ENCODE results near the gene RTN4.

RTN4 gene

GRCh38 chr2:54968561-54969218 is 81.6 kb downstream of the RTN4 start:
- DNase-seq = no peak

- no peak for DNase-seq
Observed at GRCh38 chr2:54967759-54968365, 82.4 kb downstream of the RTN4 start.

- DNase-seq = no peak
Observed at GRCh38 chr2:54967269-54967668, 83.0 kb downstream of the RTN4 start.

- no peak for DNase-seq
Observed at GRCh38 chr2:54966837-54967236, 83.4 kb downstream of the RTN4 start.

GRCh38 chr2:54966165-54966832 is 84.0 kb downstream of the RTN4 start:
- DNase-seq = no peak

- no peak for DNase-seq
Observed at GRCh38 chr2:54965425-54965824, 84.8 kb downstream of the RTN4 start.

- DNase-seq = no peak
Observed at GRCh38 chr2:54964816-54965215, 85.4 kb downstream of the RTN4 start.

GRCh38 chr2:54964271-54964670 is 86.0 kb downstream of the RTN4 start:
- DNase-seq = no peak

GRCh38 chr2:54963476-54963875 is 86.8 kb downstream of the RTN4 start:
- DNase-seq = no peak

- no peak for DNase-seq
Observed at GRCh38 chr2:54962935-54963440, 87.3 kb downstream of the RTN4 start.

- no peak for DNase-seq
Observed at GRCh38 chr2:54962511-54962910, 87.7 kb downstream of the RTN4 start.

GRCh38 chr2:54960164-54960563 is 90.1 kb downstream of the RTN4 start:
- no peak for DNase-seq

GRCh38 chr2:54958717-54959371 is 91.4 kb downstream of the RTN4 start:
- DNase-seq = no peak

- peak; percentile 50 for DNase-seq
Observed at GRCh38 chr2:54957321-54957999, 92.8 kb downstream of the RTN4 start.

GRCh38 chr2:54956111-54956627 is 94.1 kb downstream of the RTN4 start:
- DNase-seq = no peak

- DNase-seq = no peak
Observed at GRCh38 chr2:54955358-54956110, 94.7 kb downstream of the RTN4 start.

GRCh38 chr2:54954705-54955357 is 95.4 kb downstream of the RTN4 start:
- no peak for DNase-seq

- no peak for DNase-seq
Observed at GRCh38 chr2:54954158-54954557, 96.1 kb downstream of the RTN4 start.

GRCh38 chr2:54952978-54953456 is 97.2 kb downstream of the RTN4 start:
- no peak for DNase-seq

- no peak for DNase-seq
Observed at GRCh38 chr2:54952425-54952824, 97.8 kb downstream of the RTN4 start.

- DNase-seq = no peak
Observed at GRCh38 chr2:54950811-54951210, 99.4 kb downstream of the RTN4 start.

Measured in NCI-H2107 (cell line).